ENCODE results near the gene DCLK1. TPM values are rescaled to one million over a fixed set of nuclear protein-coding genes. Genes with fewer than 3 reads are reported as not detected.

Gene DCLK1
- total RNA-seq, 1 donor from 2014 or later = 1.5 TPM

DNA sequence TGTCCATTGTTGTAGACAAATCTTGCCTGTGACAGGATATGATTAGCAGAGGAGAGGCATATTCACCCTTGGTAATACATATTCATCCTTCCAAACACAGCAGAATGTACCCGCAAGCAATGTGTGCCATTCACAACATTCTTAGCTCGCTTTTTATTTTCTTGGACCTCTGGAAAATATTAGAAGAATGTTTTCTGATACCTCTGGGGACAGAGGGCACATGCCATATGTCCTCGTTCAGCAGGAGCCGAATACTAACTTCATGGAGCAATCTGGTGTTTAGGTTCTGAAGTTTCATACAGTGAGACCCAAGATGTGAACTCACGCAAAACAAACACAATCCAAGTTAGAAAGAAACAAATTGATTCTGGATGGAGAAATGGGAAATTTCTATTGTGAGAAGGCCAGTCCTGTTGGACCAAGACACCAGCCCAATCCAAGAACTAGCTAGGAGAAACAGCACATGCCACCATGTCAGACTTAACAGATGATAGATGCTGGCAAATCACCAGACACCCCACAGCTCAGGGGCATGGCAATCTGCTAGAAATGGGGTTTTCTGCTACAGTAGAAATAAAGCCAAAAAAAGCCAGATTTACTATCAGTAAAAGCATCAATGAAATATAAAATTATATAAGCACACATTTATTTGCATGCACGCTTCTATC is 297.4 kb downstream of the DCLK1 start:
- DNase-seq (ENCODE audit: low read depth, low spot score) = no peak

- no peak for DNase-seq (ENCODE audit: low read depth, low spot score)
Measured at GRCh38 chr13:35833031-35833430, 298.2 kb downstream of the DCLK1 start.

GRCh38 chr13:35832551-35832950 is 298.6 kb downstream of the DCLK1 start:
- no peak for DNase-seq (ENCODE audit: low read depth, low spot score)

DNA sequence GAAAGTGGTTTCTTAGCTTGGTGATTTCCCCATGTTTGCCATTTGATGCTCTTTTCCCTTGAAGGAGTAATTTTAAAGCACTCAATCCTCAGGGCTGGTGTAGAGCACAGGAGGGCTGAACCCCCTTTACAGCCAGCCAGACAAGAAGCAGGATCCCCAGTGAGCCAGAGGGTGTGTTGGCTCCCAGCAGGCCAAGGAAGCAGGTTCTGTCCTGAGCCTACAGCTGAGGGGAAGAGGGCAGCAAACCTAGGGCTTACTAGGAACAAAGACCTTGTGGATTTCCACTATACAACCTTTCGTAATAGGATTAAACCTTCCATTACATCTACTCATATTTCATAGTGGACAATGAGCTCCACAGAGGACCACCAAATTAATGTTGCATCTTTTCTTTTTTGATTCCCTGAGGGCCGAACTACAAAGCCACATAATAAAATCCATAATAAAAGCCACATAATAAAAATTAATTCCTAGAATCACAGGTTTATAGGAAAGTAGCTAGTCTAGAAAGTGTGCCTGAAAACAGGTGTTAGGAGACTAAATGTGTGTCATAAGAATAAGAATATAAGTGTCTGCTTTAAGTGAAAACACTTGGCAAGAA is 300.2 kb downstream of the DCLK1 start:
- no peak for DNase-seq (ENCODE audit: low read depth, low spot score)

DNA sequence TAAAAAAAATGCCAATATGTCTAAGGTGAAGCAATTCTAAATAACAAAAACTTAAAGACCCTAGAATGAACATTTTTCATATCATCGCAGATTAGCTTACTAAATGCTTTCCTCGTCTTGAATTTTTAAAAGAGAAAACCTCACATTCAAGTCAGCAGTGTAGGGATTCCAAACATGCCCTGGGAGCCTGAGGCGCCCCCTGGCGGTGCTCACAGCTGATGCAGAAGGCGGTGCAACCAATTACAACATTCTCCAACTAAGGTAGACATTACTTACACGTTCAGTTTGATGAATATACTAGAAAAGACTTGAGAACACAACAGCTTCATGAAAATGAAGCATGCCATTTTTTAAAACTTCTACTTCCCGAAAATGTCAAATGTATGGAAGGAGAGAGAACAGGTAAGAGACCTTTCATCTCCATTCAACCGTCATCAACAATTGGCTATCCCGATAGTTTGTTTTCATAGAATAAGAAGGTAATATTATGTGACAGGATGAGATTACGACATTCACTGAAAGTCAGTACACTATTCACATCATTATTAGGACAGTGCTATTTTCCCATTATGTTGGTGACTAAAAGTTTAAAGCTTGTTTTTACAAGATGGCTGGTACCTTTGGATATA is 304.4 kb downstream of the DCLK1 start:
- no peak for DNase-seq (ENCODE audit: low read depth, low spot score)

DNA sequence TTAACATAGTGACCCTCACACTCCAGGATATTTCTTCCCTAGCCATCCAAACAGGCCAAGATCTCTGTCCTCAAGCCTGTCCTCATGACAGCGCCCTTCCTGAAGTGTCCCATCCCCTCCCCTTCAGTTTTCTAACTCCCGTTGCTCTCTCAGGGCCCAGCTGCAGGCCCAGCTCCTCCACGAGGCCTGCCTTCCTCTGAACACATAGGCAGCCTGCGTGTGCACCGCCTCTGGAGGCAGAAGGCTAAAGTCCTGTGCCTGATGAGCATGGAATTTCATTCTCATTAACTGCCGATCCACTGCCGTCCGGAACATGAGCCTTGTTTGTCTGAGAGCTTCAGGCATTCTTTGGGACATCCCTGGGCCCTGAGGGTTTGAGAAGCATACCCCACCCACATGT is 306.4 kb downstream of the DCLK1 start:
- DNase-seq (ENCODE audit: low read depth, low spot score) = no peak

DNA sequence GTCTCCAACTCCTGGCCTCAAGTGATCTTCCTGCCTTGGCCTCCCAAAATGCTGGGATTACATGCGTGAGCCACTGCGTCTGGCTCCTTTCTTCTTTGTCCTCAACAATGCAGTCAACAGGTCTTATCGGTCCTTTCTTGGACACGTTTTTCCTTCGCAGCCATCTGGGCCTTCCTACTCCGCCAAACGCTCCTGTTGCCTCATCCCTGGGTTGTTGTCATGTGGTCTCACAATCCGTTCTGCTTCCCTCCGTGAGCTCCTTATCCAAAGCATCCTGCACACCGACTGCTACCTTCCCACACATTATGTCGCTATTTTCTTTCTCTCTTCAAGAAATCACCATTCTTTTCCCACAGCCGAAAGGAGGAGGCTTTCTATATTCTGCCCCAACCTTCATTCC is 306.8 kb downstream of the DCLK1 start:
- DNase-seq (ENCODE audit: low read depth, low spot score) = no peak

DNA sequence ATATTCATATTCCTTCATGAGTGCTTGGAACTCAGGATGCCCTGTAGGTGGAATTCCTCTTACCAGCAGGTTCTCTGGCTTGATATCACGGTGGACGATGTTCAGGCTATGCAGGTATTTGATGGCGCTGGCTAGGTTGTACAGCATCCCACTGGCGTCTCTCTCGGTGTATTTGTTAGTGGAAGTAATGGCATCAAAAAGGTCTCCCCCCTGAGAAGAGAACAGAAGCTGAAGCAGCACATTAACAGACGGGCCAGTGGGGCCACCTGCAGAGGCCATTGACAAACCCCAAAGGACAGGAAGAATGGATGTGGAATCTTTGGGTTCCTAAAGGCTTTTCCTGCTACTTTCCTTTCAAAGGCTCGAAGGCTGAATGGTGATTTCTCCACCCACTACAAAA is 308.5 kb downstream of the DCLK1 start:
- no peak for DNase-seq (ENCODE audit: low read depth, low spot score)

DNA sequence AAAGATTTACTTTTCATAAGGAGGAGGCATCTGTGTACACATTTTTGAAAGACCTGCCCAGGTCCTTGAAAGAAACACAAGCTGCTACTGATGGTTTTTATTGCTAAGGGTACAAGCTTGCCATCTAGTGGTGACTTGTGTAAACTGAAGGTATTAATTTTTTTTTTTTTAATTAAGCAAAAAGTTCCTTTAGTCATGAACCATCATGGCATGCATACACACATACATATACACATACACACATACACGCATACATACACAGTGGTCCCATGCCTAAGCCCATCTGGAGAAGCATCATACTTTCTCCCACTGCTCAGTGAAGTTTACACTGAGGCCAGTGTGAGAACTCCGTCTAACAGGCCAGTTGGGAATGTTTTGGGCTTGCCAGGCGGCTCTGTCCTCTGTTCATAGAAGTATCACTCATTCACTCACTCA is 312.5 kb downstream of the DCLK1 start:
- no peak for DNase-seq (ENCODE audit: low read depth, low spot score)

- no peak for DNase-seq (ENCODE audit: low read depth, low spot score)
Measured at GRCh38 chr13:35817642-35818607, 313.3 kb downstream of the DCLK1 start.

GRCh38 chr13:35814605-35815011 is 316.6 kb downstream of the DCLK1 start:
- no peak for DNase-seq (ENCODE audit: low read depth, low spot score)

GRCh38 chr13:35812736-35813135 is 318.4 kb downstream of the DCLK1 start:
- DNase-seq (ENCODE audit: low read depth, low spot score) = no peak

- no peak for DNase-seq (ENCODE audit: low read depth, low spot score)
Measured at GRCh38 chr13:35810321-35810720, 320.9 kb downstream of the DCLK1 start.

DNA sequence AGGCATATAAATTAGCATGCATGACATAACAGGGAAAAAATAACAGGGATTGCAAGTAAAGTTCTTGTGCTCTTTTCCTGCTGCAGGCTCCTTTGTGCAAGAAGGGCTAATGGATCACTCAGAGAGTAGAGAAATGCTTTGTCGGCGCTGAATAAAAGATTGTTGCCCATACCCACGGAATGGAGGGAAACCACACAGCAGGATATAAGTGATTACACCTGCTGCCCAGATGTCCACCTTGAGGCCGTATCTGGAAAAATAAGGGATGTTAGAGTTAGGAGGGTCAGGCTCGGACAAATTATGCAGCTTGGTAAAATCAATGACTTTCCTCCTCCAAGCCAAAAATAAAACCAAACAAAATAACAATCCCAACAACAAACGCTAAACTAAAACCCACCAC is 322.3 kb downstream of the DCLK1 start:
- no peak for DNase-seq (ENCODE audit: low read depth, low spot score)

DNA sequence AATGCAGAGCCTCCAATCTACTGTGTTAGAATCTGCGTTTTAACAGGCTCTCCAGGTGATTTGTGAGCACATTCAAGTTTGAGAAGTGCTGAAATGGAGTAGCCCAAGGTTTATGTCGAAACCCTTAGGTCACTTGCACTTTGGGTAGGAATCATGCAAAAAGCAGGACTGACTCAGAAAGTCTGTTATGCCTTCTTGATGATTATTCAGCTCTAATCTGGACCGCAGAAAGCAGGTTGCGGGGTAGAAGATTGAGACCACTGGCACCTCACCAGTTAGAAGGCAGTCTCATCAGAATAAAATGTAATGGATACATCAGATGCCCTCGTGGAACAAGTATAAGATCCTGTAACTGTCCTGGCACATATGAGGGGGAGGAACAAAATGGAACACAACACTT is 326.3 kb downstream of the DCLK1 start:
- DNase-seq (ENCODE audit: low read depth, low spot score) = no peak

DNA sequence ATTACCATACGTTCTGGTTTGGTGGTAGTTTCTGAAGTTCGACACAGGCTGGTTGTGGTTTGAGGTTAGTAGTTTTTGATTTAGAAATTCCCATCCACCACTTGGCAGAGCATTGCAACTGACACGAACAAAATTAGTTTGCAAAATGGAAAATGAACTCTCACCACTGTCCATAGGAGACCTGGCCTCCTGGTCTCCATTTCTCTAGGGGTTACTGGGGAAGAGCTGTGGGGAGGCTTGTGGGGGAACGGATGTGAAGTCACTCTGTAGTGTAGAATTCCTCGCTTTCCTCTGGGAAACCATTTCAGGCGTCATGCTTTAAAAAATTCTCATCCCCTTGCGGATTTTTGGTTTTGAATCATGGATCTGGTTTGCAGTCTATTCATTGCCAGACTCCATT is 333.2 kb downstream of the DCLK1 start:
- DNase-seq (ENCODE audit: low read depth, low spot score) = no peak

GRCh38 chr13:35797244-35797643 is 333.9 kb downstream of the DCLK1 start:
- no peak for DNase-seq (ENCODE audit: low read depth, low spot score)

DNA sequence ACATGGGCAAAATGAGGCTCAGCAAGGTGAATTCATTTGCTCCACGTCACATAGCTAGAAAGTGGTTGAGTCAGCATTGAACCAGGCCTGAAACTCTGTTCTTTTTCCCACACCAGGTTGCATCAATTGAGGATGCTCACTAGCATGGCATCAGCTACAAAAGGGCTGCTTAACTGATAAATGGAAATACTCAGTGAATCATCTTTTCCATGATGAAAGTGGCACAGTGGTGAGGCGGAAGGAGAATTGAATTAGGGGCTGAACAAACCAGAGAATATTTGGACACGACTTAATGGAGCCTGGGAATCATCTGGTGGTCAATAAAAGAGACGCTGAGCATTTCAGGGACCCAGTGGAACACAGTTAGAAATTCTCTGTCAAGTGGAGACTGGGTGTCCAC is 334.6 kb downstream of the DCLK1 start:
- no peak for DNase-seq (ENCODE audit: low read depth, low spot score)

- no peak for DNase-seq (ENCODE audit: low read depth, low spot score)
Measured at GRCh38 chr13:35794734-35795389, 336.3 kb downstream of the DCLK1 start.

DNA sequence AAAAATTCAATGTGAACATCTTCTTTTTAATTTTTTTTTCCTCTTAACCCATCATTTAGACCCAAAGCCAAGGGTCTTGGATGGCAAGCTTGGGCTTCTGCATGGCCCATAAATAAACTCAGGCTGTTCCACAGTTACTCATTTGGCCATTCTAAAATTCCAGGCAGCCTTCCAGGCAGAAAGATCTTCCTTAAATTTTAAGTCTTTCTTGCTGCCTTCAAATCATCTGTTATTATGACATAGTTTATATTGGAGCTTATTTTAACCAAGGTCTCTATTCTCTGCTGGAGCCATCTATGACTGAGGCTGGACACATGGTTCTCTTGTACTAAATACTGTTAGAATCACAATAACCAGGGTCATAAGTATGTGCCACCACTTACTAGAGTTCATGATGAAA is 337.4 kb downstream of the DCLK1 start:
- DNase-seq (ENCODE audit: low read depth, low spot score) = no peak

DNA sequence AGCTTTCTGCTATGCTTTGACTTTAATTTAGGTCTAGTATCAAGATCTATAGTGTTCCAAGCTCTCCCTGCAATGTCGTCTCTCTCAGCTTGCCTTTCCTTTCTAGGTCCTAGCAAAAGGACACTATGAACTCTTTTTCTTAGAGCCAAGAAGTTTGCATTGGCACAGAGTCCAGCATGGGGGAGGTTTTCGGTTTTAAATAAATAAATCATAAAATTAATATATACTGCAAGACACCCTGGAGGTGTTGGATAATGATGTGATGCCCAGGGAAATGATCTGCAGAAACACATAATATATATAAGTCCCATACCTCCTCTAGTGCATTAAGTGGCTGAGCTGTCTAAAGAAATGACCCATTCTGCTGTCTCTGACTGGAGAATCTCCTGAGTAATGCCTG is 338.3 kb downstream of the DCLK1 start:
- no peak for DNase-seq (ENCODE audit: low read depth, low spot score)

Measured in pulmonary artery endothelial cell (primary cell).